SK-N-MC (cell line): Measurements from ENCODE around the gene HEATR3.

Source experiments
- DNase-seq: peaks from one replicate; pipeline ENCODE4 v3.0.0-alpha.2; 2011; ENCODE audit warnings: low read depth, low spot score
- H3K27ac ChIP-seq: fragments of 200-600 bp; sonication (generic); 2 replicates; pipeline ENCODE4 v1.5.1; 2016; ENCODE audit warnings: mixed run types
- H3K36me3 ChIP-seq: fragments of 200-600 bp; sonication (generic); 2 replicates; pipeline ENCODE4 v1.6.1; 2017; ENCODE audit warnings: antibody characterized with exemption, low read length, mixed read lengths; ENCODE audit not compliant: insufficient read depth
- H3K4me3 ChIP-seq: fragments of 200-600 bp; sonication (generic); 2 replicates; pipeline ENCODE4 v1.5.1; 2016
- H3K9ac ChIP-seq: fragments of 200-600 bp; sonication (generic); 2 replicates; pipeline ENCODE4 v1.8.0; 2017; ENCODE audit warnings: mixed run types, mixed read lengths; ENCODE audit not compliant: insufficient read length
- H3K9me3 ChIP-seq: fragments of 200-600 bp; sonication (generic); 2 replicates; pipeline ENCODE4 v1.6.1; 2017; ENCODE audit warnings: low read depth, mild to moderate bottlenecking, antibody characterized with exemption, low read length, moderate library complexity, mixed read lengths
- EZH2 ChIP-seq: fragments of 200-600 bp; sonication (generic); IDR thresholded peaks from one replicate; pipeline ENCODE4 v1.6.1; 2017; ENCODE audit warnings: antibody characterized with exemption
- FOXP2 ChIP-seq: optimal IDR thresholded peaks from 2 replicates; pipeline ENCODE3; 2011; ENCODE audit warnings: mild to moderate bottlenecking, moderate library complexity; ENCODE audit not compliant: insufficient read depth; ENCODE audit errors: extremely low read length, control extremely low read depth
- POLR2AphosphoS5 ChIP-seq: IDR thresholded peaks from 2 replicates; pipeline ENCODE4 v1.6.1; 2012; ENCODE audit warnings: mild to moderate bottlenecking, low read depth, low read length, borderline replicate concordance

Gene HEATR3

GRCh38 chr16:50027829-50028228 is 37.9 kb upstream of the HEATR3 start:
- H3K27ac ChIP-seq, result no peak overlapping the region
- no peaks in the 10 kb centered on the region; the same call in 1 of the 2 replicates for H3K36me3 ChIP-seq
- H3K4me3 ChIP-seq, result no peak overlapping the region
- no peak overlapping the region for H3K9ac ChIP-seq
- no peak for DNase-seq
- H3K9me3 ChIP-seq, result no peaks in the 10 kb centered on the region
- TF ChIP-seq FOXP2 (no peak), EZH2 (no peak), POLR2AphosphoS5 (no peak)

DNA sequence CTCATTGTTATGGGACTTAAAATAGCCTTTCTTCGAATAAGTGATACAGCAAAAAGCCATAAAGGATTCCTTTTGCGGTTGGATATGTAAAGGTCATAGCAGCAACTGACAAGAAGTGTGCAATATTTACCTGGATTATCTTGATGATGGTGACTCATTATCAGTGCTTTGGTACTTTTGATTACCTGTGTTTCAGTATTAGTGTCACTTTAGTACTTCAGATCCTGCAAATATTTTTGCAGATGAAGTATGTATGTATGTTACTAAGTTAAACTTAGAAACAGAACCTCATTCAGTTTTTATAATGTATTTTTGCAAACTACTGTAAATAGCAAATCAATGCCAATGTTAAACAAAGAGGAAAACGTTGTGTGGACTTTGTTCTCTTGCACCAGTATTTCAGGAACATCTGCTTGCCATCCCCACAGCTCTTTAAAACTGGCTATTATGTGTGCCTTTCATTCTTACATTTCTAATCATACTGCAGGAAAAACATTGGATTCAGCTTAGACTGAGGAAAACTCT is 30.2 kb upstream of the HEATR3 start:
- H3K9ac ChIP-seq, result no peak overlapping the region
- H3K27ac ChIP-seq, result peak overlapping the region; percentile 25; the same call in 1 of the 2 replicates
- H3K36me3 ChIP-seq, result no peaks in the 10 kb centered on the region; the same call in 1 of the 2 replicates
- TF ChIP-seq EZH2 (no peak), POLR2AphosphoS5 (no peak), FOXP2 (no peak)
- DNase-seq, result no peak
- no peaks in the 10 kb centered on the region for H3K9me3 ChIP-seq
- H3K4me3 ChIP-seq, result no peak overlapping the region

DNA sequence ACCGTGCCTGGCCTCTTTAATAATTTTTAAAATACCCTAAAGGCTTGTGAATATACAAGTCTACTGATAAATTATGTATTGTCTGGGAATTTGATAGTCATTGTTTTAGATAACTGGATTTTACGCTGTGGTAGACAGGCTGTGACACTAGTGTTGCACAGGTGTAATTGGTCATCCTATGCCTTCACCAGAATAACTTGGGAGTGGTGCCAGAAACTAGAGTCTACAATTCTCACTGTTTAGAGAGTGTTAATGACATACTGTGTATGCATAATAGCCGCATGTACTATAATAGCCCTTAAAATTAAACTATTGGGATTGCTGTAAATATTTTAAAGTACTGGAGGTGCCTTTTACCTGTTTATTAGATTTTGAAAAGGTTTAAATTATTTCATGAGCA is 29.3 kb upstream of the HEATR3 start:
- H3K4me3 ChIP-seq, result no peak overlapping the region
- TF ChIP-seq FOXP2 (no peak), POLR2AphosphoS5 (no peak), EZH2 (no peak)
- no peak overlapping the region for H3K27ac ChIP-seq
- no peaks in the 10 kb centered on the region for H3K9me3 ChIP-seq
- DNase-seq, result no peak
- H3K9ac ChIP-seq, result no peak overlapping the region
- no peaks in the 10 kb centered on the region; the same call in 1 of the 2 replicates for H3K36me3 ChIP-seq

- H3K9me3 ChIP-seq, result no peaks in the 10 kb centered on the region
- H3K9ac ChIP-seq, result no peak overlapping the region
- H3K4me3 ChIP-seq, result no peak overlapping the region
- TF ChIP-seq POLR2AphosphoS5, result no peak
- TF ChIP-seq EZH2, result no peak
- TF ChIP-seq FOXP2, result no peak
- no peak overlapping the region for H3K27ac ChIP-seq
- DNase-seq, result no peak
- no peaks in the 10 kb centered on the region for H3K36me3 ChIP-seq
Observed at GRCh38 chr16:50037662-50038220, 28.0 kb upstream of the HEATR3 start.

DNA sequence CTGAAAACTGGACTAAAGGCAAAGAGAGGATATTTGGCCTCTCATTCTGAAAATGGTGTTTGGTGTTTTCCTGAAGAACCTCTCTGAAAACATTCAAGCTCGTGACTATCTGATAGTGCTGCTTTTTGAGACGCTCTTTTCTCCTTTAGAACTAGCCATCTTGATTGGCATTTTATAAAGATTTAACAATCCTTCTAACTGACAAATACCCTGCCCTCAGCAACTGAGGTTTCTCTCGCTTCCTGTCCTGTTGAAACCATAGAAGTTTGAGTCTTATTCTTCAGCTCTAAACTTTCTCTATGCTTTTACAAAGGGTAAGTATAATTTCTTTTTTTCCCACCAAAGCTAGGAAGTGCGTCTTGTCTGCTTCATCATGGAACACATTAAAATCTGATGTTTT is 27.5 kb upstream of the HEATR3 start:
- no peak for TF ChIP-seq FOXP2
- no peak for TF ChIP-seq POLR2AphosphoS5
- TF ChIP-seq EZH2, result no peak
- H3K9me3 ChIP-seq, result no peaks in the 10 kb centered on the region
- H3K9ac ChIP-seq, result no peak overlapping the region
- H3K4me3 ChIP-seq, result no peak overlapping the region
- no peak for DNase-seq
- no peaks in the 10 kb centered on the region for H3K36me3 ChIP-seq
- H3K27ac ChIP-seq, result no peak overlapping the region

GRCh38 chr16:50038756-50039529 is 26.8 kb upstream of the HEATR3 start:
- no peak for DNase-seq
- no peaks in the 10 kb centered on the region for H3K9me3 ChIP-seq
- TF ChIP-seq EZH2 (no peak), FOXP2 (no peak), POLR2AphosphoS5 (no peak)
- no peak overlapping the region for H3K9ac ChIP-seq
- H3K36me3 ChIP-seq, result no peaks in the 10 kb centered on the region
- no peak overlapping the region for H3K27ac ChIP-seq
- H3K4me3 ChIP-seq, result no peak overlapping the region

DNA sequence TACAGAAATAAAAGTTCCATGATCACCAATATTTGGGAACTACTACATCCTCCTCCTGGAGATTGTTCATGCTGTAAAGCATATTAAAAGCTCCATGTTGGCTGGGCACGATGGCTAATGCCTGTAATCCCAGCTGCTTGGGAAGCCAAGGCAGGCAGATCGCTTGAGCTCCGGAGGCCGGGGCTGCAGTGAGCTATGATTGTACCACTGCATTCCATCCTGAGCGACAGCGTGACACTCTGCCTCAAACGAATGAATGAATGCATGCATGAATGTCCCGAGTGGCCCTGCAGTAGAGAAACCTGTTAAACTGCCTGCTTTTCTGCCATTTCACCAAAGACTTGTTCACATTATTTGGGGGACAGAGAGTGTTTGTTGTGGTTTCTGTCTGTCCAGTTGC is 25.8 kb upstream of the HEATR3 start:
- no peak for TF ChIP-seq EZH2
- Histone ChIP-seq H3K36me3 (no peaks in the 10 kb centered on the region), H3K27ac (no peak overlapping the region), H3K9ac (no peak overlapping the region), H3K4me3 (no peak overlapping the region), H3K9me3 (no peaks in the 10 kb centered on the region)
- DNase-seq, result no peak

DNA sequence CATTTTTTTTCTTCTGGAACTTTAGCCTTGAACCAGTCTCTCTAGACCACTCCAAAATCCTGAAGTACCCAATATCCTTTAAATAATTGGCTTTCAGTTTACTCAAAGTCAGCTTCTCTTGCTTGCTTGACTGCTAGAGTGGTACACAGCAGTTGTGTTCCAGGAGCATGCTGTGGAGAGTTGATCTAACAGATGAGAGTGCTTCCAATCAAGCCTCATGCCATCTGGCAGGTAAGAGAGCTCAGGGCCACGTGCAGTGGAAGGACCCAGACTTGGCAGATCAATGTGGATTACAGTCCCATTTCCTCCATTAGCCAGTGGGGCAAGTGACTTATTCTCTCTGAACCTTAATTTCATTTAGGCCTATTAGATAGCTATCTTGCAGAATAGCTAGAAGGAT is 25.1 kb upstream of the HEATR3 start:
- Histone ChIP-seq H3K9ac (no peak overlapping the region), H3K27ac (no peak overlapping the region), H3K36me3 (no peaks in the 10 kb centered on the region), H3K9me3 (no peaks in the 10 kb centered on the region), H3K4me3 (no peak overlapping the region)
- TF ChIP-seq EZH2, result no peak
- no peak for DNase-seq

GRCh38 chr16:50043358-50043757 is 22.4 kb upstream of the HEATR3 start:
- no peak for TF ChIP-seq FOXP2
- no peak for TF ChIP-seq EZH2
- TF ChIP-seq POLR2AphosphoS5, result no peak
- H3K4me3 ChIP-seq, result no peak overlapping the region
- no peak overlapping the region for H3K27ac ChIP-seq
- H3K9ac ChIP-seq, result no peak overlapping the region
- no peak for DNase-seq
- H3K36me3 ChIP-seq, result no peaks in the 10 kb centered on the region
- no peaks in the 10 kb centered on the region for H3K9me3 ChIP-seq
